ENCODE data around the gene RUVBL1.

The RUVBL1 gene

GRCh38 chr3:128122013-128122412 is 1.6 kb downstream of the RUVBL1 start:
- no peak overlapping the region for H3K9ac ChIP-seq
- peaks cover 33% of the 10 kb centered on the region for H3K79me2 ChIP-seq (ENCODE audit: insufficient read depth, low read depth)
- peak overlapping the region; percentile 89 for H3K4me2 ChIP-seq
- H3K4me1 ChIP-seq (ENCODE audit: low read depth, poor library complexity, severe bottlenecking): peaks cover 17% of the 10 kb centered on the region
- H3K27me3 ChIP-seq (ENCODE audit: insufficient read depth, low read depth): no peaks in the 10 kb centered on the region
- H3K27ac ChIP-seq: no peak overlapping the region
- TF ChIP-seq, protein P1, sequence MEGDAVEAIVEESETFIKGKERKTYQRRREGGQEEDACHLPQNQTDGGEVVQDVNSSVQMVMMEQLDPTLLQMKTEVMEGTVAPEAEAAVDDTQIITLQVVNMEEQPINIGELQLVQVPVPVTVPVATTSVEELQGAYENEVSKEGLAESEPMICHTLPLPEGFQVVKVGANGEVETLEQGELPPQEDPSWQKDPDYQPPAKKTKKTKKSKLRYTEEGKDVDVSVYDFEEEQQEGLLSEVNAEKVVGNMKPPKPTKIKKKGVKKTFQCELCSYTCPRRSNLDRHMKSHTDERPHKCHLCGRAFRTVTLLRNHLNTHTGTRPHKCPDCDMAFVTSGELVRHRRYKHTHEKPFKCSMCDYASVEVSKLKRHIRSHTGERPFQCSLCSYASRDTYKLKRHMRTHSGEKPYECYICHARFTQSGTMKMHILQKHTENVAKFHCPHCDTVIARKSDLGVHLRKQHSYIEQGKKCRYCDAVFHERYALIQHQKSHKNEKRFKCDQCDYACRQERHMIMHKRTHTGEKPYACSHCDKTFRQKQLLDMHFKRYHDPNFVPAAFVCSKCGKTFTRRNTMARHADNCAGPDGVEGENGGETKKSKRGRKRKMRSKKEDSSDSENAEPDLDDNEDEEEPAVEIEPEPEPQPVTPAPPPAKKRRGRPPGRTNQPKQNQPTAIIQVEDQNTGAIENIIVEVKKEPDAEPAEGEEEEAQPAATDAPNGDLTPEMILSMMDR (conservative IDR thresholded peaks at IDR 0.05; ENCODE audit: low read depth, low read length): no peak
- no peaks in the 10 kb centered on the region for H4K20me1 ChIP-seq (ENCODE audit: insufficient read depth)
- no peaks in the 10 kb centered on the region; the same call in 1 of the 2 replicates for H3K36me3 ChIP-seq (ENCODE audit: insufficient read depth)
- H2AFZ ChIP-seq (ENCODE audit: low read depth): no peak overlapping the region
- H3K4me3 ChIP-seq (IDR thresholded peaks at IDR 0.05; ENCODE audit: insufficient read depth, low read depth, low read length): no peak overlapping the region

- H3K4me3 ChIP-seq (IDR thresholded peaks at IDR 0.05; ENCODE audit: insufficient read depth, low read depth, low read length): peak overlapping the region; percentile 44
- no peaks in the 10 kb centered on the region; the same call in none of the 2 replicates for H3K36me3 ChIP-seq (ENCODE audit: insufficient read depth)
- H3K27me3 ChIP-seq (ENCODE audit: insufficient read depth, low read depth): no peaks in the 10 kb centered on the region
- H3K9ac ChIP-seq: peak overlapping the region; percentile 29; the same call in 1 of the 2 replicates
- no peak overlapping the region for H2AFZ ChIP-seq (ENCODE audit: low read depth)
- TF ChIP-seq, protein P1 (conservative IDR thresholded peaks at IDR 0.05; ENCODE audit: low read depth, low read length): no peak
- peak overlapping the region; percentile 52 for H3K4me2 ChIP-seq
- peaks cover 34% of the 10 kb centered on the region for H3K4me1 ChIP-seq (ENCODE audit: low read depth, poor library complexity, severe bottlenecking)
- H3K27ac ChIP-seq: peak overlapping the region; percentile 62
- no peaks in the 10 kb centered on the region; the same call in 1 of the 2 replicates for H4K20me1 ChIP-seq (ENCODE audit: insufficient read depth)
- H3K79me2 ChIP-seq (ENCODE audit: insufficient read depth, low read depth): peaks cover 59% of the 10 kb centered on the region; the same call in 1 of the 2 replicates
Measured at GRCh38 chr3:128113817-128114794, 9.5 kb downstream of the RUVBL1 start.

GRCh38 chr3:128112357-128112968 is 11.1 kb downstream of the RUVBL1 start:
- no peak overlapping the region for H3K9ac ChIP-seq
- no peak overlapping the region for H3K27ac ChIP-seq
- TF ChIP-seq, protein P1 (conservative IDR thresholded peaks at IDR 0.05; ENCODE audit: low read depth, low read length): no peak
- no peak overlapping the region for H2AFZ ChIP-seq (ENCODE audit: low read depth)
- no peaks in the 10 kb centered on the region; the same call in 1 of the 2 replicates for H4K20me1 ChIP-seq (ENCODE audit: insufficient read depth)
- no peaks in the 10 kb centered on the region for H3K27me3 ChIP-seq (ENCODE audit: insufficient read depth, low read depth)
- H3K4me1 ChIP-seq (ENCODE audit: low read depth, poor library complexity, severe bottlenecking): peaks cover 34% of the 10 kb centered on the region
- peaks cover 59% of the 10 kb centered on the region; the same call in 1 of the 2 replicates for H3K79me2 ChIP-seq (ENCODE audit: insufficient read depth, low read depth)
- no peaks in the 10 kb centered on the region; the same call in none of the 2 replicates for H3K36me3 ChIP-seq (ENCODE audit: insufficient read depth)
- no peak overlapping the region for H3K4me2 ChIP-seq
- H3K4me3 ChIP-seq (IDR thresholded peaks at IDR 0.05; ENCODE audit: insufficient read depth, low read depth, low read length): no peak overlapping the region

DNA sequence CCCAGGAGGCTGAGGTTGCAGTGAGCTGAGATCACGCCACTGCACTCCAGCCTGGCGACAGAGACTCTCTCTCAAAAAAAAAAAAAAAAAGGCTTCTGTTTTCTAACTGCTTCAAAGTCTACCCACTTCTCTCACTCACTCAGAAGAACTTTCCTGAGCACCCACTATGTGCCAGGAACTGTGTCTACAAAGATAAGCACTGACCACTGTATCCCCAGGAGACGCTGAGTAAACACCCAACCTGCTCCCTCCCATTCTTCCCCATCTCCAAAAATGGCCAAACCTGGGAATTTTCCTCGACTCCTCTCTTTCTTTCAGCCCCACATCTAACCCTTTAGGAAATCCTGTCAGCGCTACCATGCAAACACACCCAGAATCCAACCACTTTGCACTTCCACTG is 12.5 kb downstream of the RUVBL1 start:
- Histone ChIP-seq H3K79me2 (ENCODE audit: insufficient read depth, low read depth) (peaks cover 57% of the 10 kb centered on the region; the same call in 1 of the 2 replicates), H3K27me3 (ENCODE audit: insufficient read depth, low read depth) (no peaks in the 10 kb centered on the region), H2AFZ (ENCODE audit: low read depth) (no peak overlapping the region), H3K36me3 (ENCODE audit: insufficient read depth) (no peaks in the 10 kb centered on the region; the same call in none of the 2 replicates), H3K4me3 (IDR thresholded peaks at IDR 0.05; ENCODE audit: insufficient read depth, low read depth, low read length) (no peak overlapping the region), H3K4me1 (ENCODE audit: low read depth, poor library complexity, severe bottlenecking) (peaks cover 33% of the 10 kb centered on the region), H3K9ac (no peak overlapping the region), H4K20me1 (ENCODE audit: insufficient read depth) (no peaks in the 10 kb centered on the region; the same call in 1 of the 2 replicates), H3K4me2 (no peak overlapping the region), H3K27ac (no peak overlapping the region)
- TF ChIP-seq, protein P1 (conservative IDR thresholded peaks at IDR 0.05; ENCODE audit: low read depth, low read length): no peak
